K562 (cell line): ENCODE measurements around the gene SLC16A14. TPM values are rescaled to one million over a fixed set of nuclear protein-coding genes. Genes with fewer than 3 reads are reported as not detected.

ENCODE experiments used
- ATAC-seq: fragments of 200-7000 bp; cut with Tn5 transposase; 3 replicates; pipeline ENCODE4 v1.9.1; 2020; ENCODE audit warnings: moderate library complexity
- BruUV-seq: library from RNA; stranded (reverse); fragments of 400-500 nt; replicated peaks from 2 replicates; lab custom pipeline; 2021; lab: Mats Ljungman, UMichigan
- CTCF ChIA-PET: fragments of 300-600 bp; formaldehyde crosslinking; extraction: SDS; loops from one replicate; lab custom pipeline; 2021; ENCODE audit warnings: low intra/inter-chr PET ratio; lab: Yijun Ruan, JAX
- POLR2A ChIA-PET: fragments of 300-600, 350-650 bp; sonication (Branson Sonifier 250); formaldehyde crosslinking; extraction: SDS; loops from one replicate; lab custom pipeline; 2021; ENCODE audit warnings: antibody characterized with exemption, inconsistent platforms; lab: Yijun Ruan, JAX
- DNase-seq, 4 experiments: peaks; one replicate each; pipeline versions ENCODE4 v3.0.0 to v3.0.0-alpha.2; 2011 to 2018; ENCODE audit warnings: low spot score in 3 of 4, mixed read lengths in 3 of 4; ENCODE audit errors: extremely low read depth in 1 of 4
- FAIRE-seq: peaks from 2 replicates; lab custom pipeline; 2011; peaks lifted over from hg19 to GRCh38; lab: Jason Lieb, UNC
- H2AFZ ChIP-seq: 2 replicates; pipeline ENCODE4 v1.6.0; 2011; ENCODE audit warnings: low read depth, low read length, control low read depth, inconsistent platforms
- H3K27ac ChIP-seq: fragments of 200-600 bp; 3 replicates; pipeline ENCODE4 v1.8.0; 2011; ENCODE audit warnings: low read depth, mild to moderate bottlenecking, control low read depth, inconsistent platforms, low read length, moderate library complexity, mixed read lengths; ENCODE audit errors: extremely low read depth
- H3K27me3 ChIP-seq, 2 experiments: fragments of 300-600 bp in 1 of 2; 2 replicates in 1 of 2; 3 replicates in 1 of 2; pipeline versions ENCODE4 v1.6.0 to v1.8.0; 2011; ENCODE audit warnings: inconsistent platforms in 2 of 2, low read length in 2 of 2, mild to moderate bottlenecking in 1 of 2, mixed read lengths in 1 of 2, moderate library complexity in 1 of 2; ENCODE audit not compliant: control insufficient read depth in 2 of 2, insufficient read depth in 2 of 2
- H3K36me3 ChIP-seq: fragments of 300-600 bp; 3 replicates; pipeline ENCODE4 v1.8.0; 2011; ENCODE audit warnings: mild to moderate bottlenecking, low read length, inconsistent platforms; ENCODE audit not compliant: control insufficient read depth, insufficient read depth
- H3K4me1 ChIP-seq, 2 experiments: fragments of 200-600 bp in 1 of 2; replicated peaks in 1 of 2; 2 replicates in 1 of 2; 3 replicates in 1 of 2; pipeline versions ENCODE4 v1.5.1 to v1.8.0; 2011; ENCODE audit warnings: inconsistent platforms in 2 of 2, low read length in 2 of 2, mild to moderate bottlenecking in 1 of 2, mixed read lengths in 1 of 2, moderate library complexity in 1 of 2; ENCODE audit not compliant: control insufficient read depth in 2 of 2, insufficient read depth in 2 of 2
- H3K4me2 ChIP-seq: 2 replicates; pipeline ENCODE4 v1.6.1; 2011; ENCODE audit warnings: low read length, control low read depth, inconsistent platforms, mixed read lengths; ENCODE audit not compliant: insufficient read depth
- H3K4me3 ChIP-seq: fragments of 200-600 bp; sonication (generic), shearing (Covaris generic); 2 replicates; pipeline ENCODE4 v1.5.1; 2016; ENCODE audit warnings: control low read depth, inconsistent platforms
- H3K79me2 ChIP-seq: fragments of 200-600 bp; 3 replicates; pipeline ENCODE4 v1.8.0; 2011; ENCODE audit warnings: low read length, inconsistent platforms; ENCODE audit not compliant: control insufficient read depth, insufficient read depth
- H3K9ac ChIP-seq, 2 experiments: 2 replicates each; pipeline versions ENCODE4 v1.6.0 to v1.6.1; 2011; ENCODE audit warnings: low read depth in 2 of 2, low read length in 2 of 2, control low read depth in 1 of 2, inconsistent platforms in 1 of 2, mild to moderate bottlenecking in 1 of 2, mixed read lengths in 1 of 2; ENCODE audit not compliant: insufficient read depth in 1 of 2
- H3K9me1 ChIP-seq: one replicate; pipeline ENCODE4 v1.6.0; 2011; ENCODE audit warnings: inconsistent platforms, mild to moderate bottlenecking, low read length, moderate library complexity; ENCODE audit not compliant: control insufficient read depth, insufficient read depth
- H3K9me3 ChIP-seq: replicated peaks from 2 replicates; pipeline ENCODE4 v1.5.1; 2011; ENCODE audit warnings: low read depth, low read length, inconsistent platforms; ENCODE audit not compliant: control insufficient read depth, insufficient read depth
- H4K20me1 ChIP-seq: replicated peaks from 2 replicates; pipeline ENCODE4 v1.6.1; 2011; ENCODE audit warnings: low read length, inconsistent platforms, mixed read lengths; ENCODE audit not compliant: control insufficient read depth, insufficient read depth
- ADNP ChIP-seq: fragments of 200-800 bp; sonication (Bioruptor generic); IDR thresholded peaks from 2 replicates; pipeline ENCODE4 v1.6.1; 2016; ENCODE audit warnings: missing genetic modification characterization, missing compliant biosample characterization
- BRCA1 ChIP-seq, 2 experiments: fragments of 450-650 bp in 1 of 2; sonication (generic) in 1 of 2; formaldehyde crosslinking in 1 of 2; IDR thresholded peaks; 2 replicates each; pipeline versions ENCODE4 v1.5.0 to v1.6.1; 2017 to 2020; ENCODE audit warnings: mild to moderate bottlenecking in 1 of 2, missing genetic modification reagents in 1 of 2
- C11orf30 ChIP-seq: fragments of 450-650 bp; IDR thresholded peaks from 2 replicates; pipeline ENCODE4 v1.6.1; 2016; ENCODE audit warnings: low read depth, mild to moderate bottlenecking
- DDX20 ChIP-seq: fragments of 450-650 bp; IDR thresholded peaks from 2 replicates; pipeline ENCODE4 v1.6.1; 2016; ENCODE audit warnings: missing genetic modification characterization, low read depth, mild to moderate bottlenecking, missing compliant biosample characterization, moderate library complexity
- HMBOX1 ChIP-seq: sonication (generic); IDR thresholded peaks from 2 replicates; pipeline ENCODE4 v1.6.1; 2016
- JUND ChIP-seq, 2 experiments: IDR thresholded peaks; 2 replicates in 1 of 2; 3 replicates in 1 of 2; pipeline ENCODE4 v1.6.1; 2011; ENCODE audit warnings: borderline replicate concordance in 2 of 2, low read depth in 2 of 2, low read length in 2 of 2, improper control_type of control experiment in 1 of 2, missing biosample characterization in 1 of 2, missing genetic modification characterization in 1 of 2, missing genetic modification reagents in 1 of 2
- KAT2B ChIP-seq: IDR thresholded peaks from one replicate; pipeline ENCODE4 v1.6.1; 2012; ENCODE audit warnings: low read depth, mild to moderate bottlenecking, control low read depth, inconsistent platforms, low read length, moderate library complexity
- KDM5B ChIP-seq: fragments of 200-600 bp; sonication (generic); IDR thresholded peaks from 2 replicates; pipeline ENCODE4 v1.6.1; 2012; ENCODE audit warnings: low read depth, mild to moderate bottlenecking, moderate library complexity, low read length, control low read depth, inconsistent platforms; ENCODE audit not compliant: insufficient replicate concordance
- KLF13 ChIP-seq: fragments of 450-650 bp; IDR thresholded peaks from 2 replicates; pipeline ENCODE4 v1.6.1; 2016; ENCODE audit warnings: missing genetic modification characterization, low read depth, mild to moderate bottlenecking, missing compliant biosample characterization, moderate library complexity, borderline replicate concordance
- MTF1 ChIP-seq: fragments of 250-450 bp; sonication (Bioruptor Pico); IDR thresholded peaks from 2 replicates; pipeline ENCODE4 v1.9.0; 2021; ENCODE audit warnings: moderate library complexity, mild to moderate bottlenecking, inconsistent platforms, borderline replicate concordance
- PCBP1 ChIP-seq: fragments of 200-400 bp; formaldehyde crosslinking; IDR thresholded peaks from 2 replicates; pipeline ENCODE4 v1.6.1; 2018; ENCODE audit warnings: mild to moderate bottlenecking, low read depth, low read length; ENCODE audit not compliant: poor library complexity, severe bottlenecking
- POLR3A ChIP-seq: IDR thresholded peaks from 2 replicates; pipeline ENCODE4 v1.6.1; 2011; ENCODE audit warnings: borderline replicate concordance, mild to moderate bottlenecking, moderate library complexity; ENCODE audit not compliant: insufficient read length, insufficient read depth; ENCODE audit errors: extremely low read depth
- PURB ChIP-seq: sonication (generic); formaldehyde crosslinking; IDR thresholded peaks from 2 replicates; pipeline ENCODE4 v1.9.0; 2021; ENCODE audit warnings: low read depth, mild to moderate bottlenecking, missing genetic modification reagents
- RBBP5 ChIP-seq: fragments of 200-600 bp; sonication (generic); IDR thresholded peaks from 2 replicates; pipeline ENCODE4 v1.6.1; 2012; ENCODE audit warnings: borderline replicate concordance, mild to moderate bottlenecking, low read length, control low read depth, inconsistent platforms; ENCODE audit not compliant: insufficient read depth, poor library complexity, severe bottlenecking
- RBM15 ChIP-seq: fragments of 200-400 bp; formaldehyde crosslinking; IDR thresholded peaks from 2 replicates; pipeline ENCODE4 v1.6.1; 2018; ENCODE audit warnings: mild to moderate bottlenecking, low read length, moderate library complexity; ENCODE audit not compliant: insufficient read depth
- TARDBP ChIP-seq: fragments of 450-650 bp; IDR thresholded peaks from 2 replicates; pipeline ENCODE4 v1.6.1; 2016
- TCF7 ChIP-seq: sonication (generic); IDR thresholded peaks from 2 replicates; pipeline ENCODE4 v1.6.1; 2016; ENCODE audit warnings: antibody characterized with exemption, borderline replicate concordance
- ZC3H8 ChIP-seq: fragments of 450-650 bp; IDR thresholded peaks from 2 replicates; pipeline ENCODE4 v1.6.1; 2017
- ZNF124 ChIP-seq: sonication (generic); formaldehyde crosslinking; IDR thresholded peaks from 2 replicates; pipeline ENCODE4 v1.8.1; 2022; ENCODE audit warnings: missing genetic modification reagents
- WGBS: fragments of 100-300 bp; shearing (Covaris generic); methylation state at CpG from one replicate; pipeline ENCODE4 v1.1.6; 2016; ENCODE audit warnings: low coverage, mixed read lengths; ENCODE audit not compliant: insufficient coverage; ENCODE audit errors: missing lambda C conversion rate; 5-methylcytosine and 5-hydroxymethylcytosine counted together
- in situ Hi-C: fragments of 300-500 bp; cut with MboI; formaldehyde crosslinking; loops from 4 replicates; pipeline ENCODE4 v1.15.0; 2018; ENCODE audit warnings: inconsistent platforms, mixed read lengths
- intact Hi-C: fragments of 100-400 bp; cut with micrococcal nuclease; formaldehyde crosslinking; loops from 2 replicates; pipeline ENCODE4 v1.14.2; 2022
- polyA plus RNA-seq, 8 experiments: library from polyadenylated mRNA; depleted of rRNA in 4 of 8; stranded (reverse) in 5 of 8; unstranded in 3 of 8; fragments of >200 nt; fragmentation: Nextera tagmentation in 2 of 8; fragmentation: Illumina TruSeq in 1 of 8; extraction: Ambion mirVana in 2 of 8; extraction: Trizol in 1 of 8; gene quantifications; 2 replicates each; pipeline versions ENCODE4 v1.2.1 to v1.2.3, GENCODE V29; 2011 to 2014; ENCODE audit warnings: inconsistent platforms in 1 of 8, missing spikeins in 1 of 8
- total RNA-seq, 7 experiments: library from RNA; depleted of rRNA in 6 of 7; stranded (reverse); fragments of >200 nt in 6 of 7; fragmentation: Illumina TruSeq in 2 of 7; extraction: Trizol in 2 of 7; gene quantifications; 2 replicates each; pipeline versions ENCODE4 v1.2.1 to v1.2.3, GENCODE V29; 2011 to 2021; ENCODE audit warnings: low replicate concordance in 1 of 7

The SLC16A14 gene
- total and polyA plus RNA-seq, 9 of the 15 experiments (the other 6 are each of a cell fraction or from before 2014, with no cell fraction given): not detected

DNA sequence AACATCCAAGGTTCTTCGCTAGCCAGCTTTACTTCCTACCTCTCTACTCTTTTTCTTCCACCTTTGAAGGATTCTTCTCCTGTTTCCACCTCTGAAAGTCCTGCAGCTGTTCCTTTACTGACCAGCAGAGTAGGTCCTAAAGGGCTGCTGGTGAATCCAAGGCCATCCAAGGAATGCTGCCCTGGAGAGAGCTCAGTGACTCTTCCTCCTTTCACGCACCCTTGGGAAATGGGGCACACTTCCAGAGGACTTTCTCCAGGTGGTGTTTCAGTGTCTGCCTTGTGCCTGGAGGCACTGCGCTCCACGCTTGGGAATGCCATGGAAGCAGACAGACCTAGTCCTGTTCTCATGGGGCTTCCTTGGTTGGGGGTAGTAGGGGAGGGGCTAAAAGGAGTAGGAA is 45.4 kb downstream of the SLC16A14 start:
- POLR2A ChIA-PET: interaction anchor here (1.3 to 1.4 kb wide), 2 partner anchors 9 to 15 kb away, joined by 4 read pairs; no protein-coding TSS in a partner anchor
- FAIRE-seq (no peak), DNase-seq (no peak), ATAC-seq (no peak)
- Histone ChIP-seq H2AFZ (no peak overlapping the region), H3K4me3 (no peak overlapping the region), H3K36me3 (no peaks in the 10 kb centered on the region), H4K20me1 (no peaks in the 10 kb centered on the region), H3K27ac (no peak overlapping the region), H3K4me2 (no peak overlapping the region), H3K9me1 (no peaks in the 10 kb centered on the region), H3K4me1 (no peaks in the 10 kb centered on the region), H3K79me2 (no peaks in the 10 kb centered on the region), H3K27me3 (peaks cover 10 to 20% of the 10 kb centered on the region in 2 experiments; a peak in 3 of 5 replicates), H3K9me3 (no peaks in the 10 kb centered on the region), H3K9ac (no peak overlapping the region)
- intact Hi-C loops (no loop called here), in situ Hi-C loops (loop anchor here (25.0 kb wide), 1 partner anchor 789 kb away; no protein-coding TSS in a partner anchor)
- CTCF ChIA-PET: no interaction called here
- no peak for TF ChIP-seq TCF7
- TF ChIP-seq KLF13 (tag): no peak
- no peak for TF ChIP-seq PCBP1
- no peak for TF ChIP-seq BRCA1 (IDR thresholded peaks at IDR 0.05)
- TF ChIP-seq BRCA1 (CRISPR knock-in tag; IDR thresholded peaks at IDR 0.05): no peak
- TF ChIP-seq PURB (CRISPR knock-in tag): no peak
- TF ChIP-seq RBM15: no peak
- TF ChIP-seq POLR3A: no peak
- TF ChIP-seq TARDBP: no peak
- no peak for TF ChIP-seq ADNP (tag)
- no peak for TF ChIP-seq ZNF124 (CRISPR knock-in tag)
- no peak for TF ChIP-seq KDM5B
- TF ChIP-seq MTF1 (CRISPR knock-in tag): no peak
- TF ChIP-seq JUND (IDR thresholded peaks at IDR 0.05; ENCODE audit: borderline replicate concordance, low read depth, low read length): no peak
- no peak for TF ChIP-seq JUND (tag; IDR thresholded peaks at IDR 0.05; ENCODE audit: borderline replicate concordance, low read depth, low read length)
- TF ChIP-seq KAT2B: no peak
- no peak for TF ChIP-seq C11orf30
- TF ChIP-seq RBBP5: no peak
- TF ChIP-seq DDX20: no peak
- no peak for TF ChIP-seq HMBOX1
- no peak for TF ChIP-seq ZC3H8
- 44% methylated on average over 2 of the region's 4 CpGs for WGBS
- BruUV-seq: no TSS peak
